ENCODE data around the gene HTR3C.

Gene HTR3C

DNA sequence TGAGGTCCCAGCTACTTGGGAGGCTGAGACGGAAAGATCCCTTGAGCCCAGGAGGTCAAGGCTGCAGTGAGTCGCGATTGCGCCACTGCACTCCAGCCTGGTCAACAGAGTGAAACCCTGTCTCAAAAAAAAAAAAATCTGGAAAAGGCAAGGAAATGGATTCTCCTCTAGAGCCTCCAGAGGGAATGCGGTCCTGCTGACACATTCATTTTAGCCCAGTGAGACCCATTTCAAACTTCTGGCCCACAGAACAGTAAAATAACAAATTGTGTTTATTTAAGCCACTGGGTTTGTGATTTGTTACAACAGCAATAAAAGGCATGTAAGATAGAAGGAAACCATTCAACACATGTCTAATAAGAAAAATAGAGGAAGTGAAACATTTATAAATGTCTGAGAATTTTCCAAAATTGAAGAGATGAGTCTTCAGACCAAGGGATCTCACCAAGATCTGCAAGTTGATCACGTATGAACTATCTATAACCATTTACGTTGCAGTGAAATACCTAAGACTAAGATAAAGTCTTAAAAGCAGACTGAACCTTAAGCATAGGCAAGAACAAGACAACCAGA is 44.0 kb downstream of the HTR3C start, which contains the start of gene HTR3E:
TSS of gene HTR3E (plus strand) at position 254 of the 573 bp plus-strand sequence. CDS start 466 bp downstream, outside the sequence.
- DNase-seq, result no peak

DNA sequence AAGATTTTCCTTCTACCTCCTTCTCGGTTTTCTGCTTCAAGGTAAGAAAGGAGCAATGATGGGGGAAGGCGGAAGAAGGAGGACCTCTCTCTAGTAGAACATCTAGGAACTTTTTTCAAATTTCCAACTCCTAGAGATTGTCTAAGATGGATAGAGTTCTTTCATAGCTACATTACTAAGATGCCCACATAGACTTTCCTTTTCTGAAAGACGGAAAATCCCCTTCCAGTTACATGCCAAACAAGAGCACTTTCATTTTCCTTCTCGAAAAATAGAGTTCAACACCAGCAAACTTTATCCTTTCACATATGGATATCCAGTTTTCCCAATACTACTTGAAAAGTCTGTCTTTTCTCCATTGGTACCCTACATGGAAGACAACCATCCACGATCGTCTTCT is 44.7 kb downstream of the HTR3C start:
- no peak for DNase-seq

DNA sequence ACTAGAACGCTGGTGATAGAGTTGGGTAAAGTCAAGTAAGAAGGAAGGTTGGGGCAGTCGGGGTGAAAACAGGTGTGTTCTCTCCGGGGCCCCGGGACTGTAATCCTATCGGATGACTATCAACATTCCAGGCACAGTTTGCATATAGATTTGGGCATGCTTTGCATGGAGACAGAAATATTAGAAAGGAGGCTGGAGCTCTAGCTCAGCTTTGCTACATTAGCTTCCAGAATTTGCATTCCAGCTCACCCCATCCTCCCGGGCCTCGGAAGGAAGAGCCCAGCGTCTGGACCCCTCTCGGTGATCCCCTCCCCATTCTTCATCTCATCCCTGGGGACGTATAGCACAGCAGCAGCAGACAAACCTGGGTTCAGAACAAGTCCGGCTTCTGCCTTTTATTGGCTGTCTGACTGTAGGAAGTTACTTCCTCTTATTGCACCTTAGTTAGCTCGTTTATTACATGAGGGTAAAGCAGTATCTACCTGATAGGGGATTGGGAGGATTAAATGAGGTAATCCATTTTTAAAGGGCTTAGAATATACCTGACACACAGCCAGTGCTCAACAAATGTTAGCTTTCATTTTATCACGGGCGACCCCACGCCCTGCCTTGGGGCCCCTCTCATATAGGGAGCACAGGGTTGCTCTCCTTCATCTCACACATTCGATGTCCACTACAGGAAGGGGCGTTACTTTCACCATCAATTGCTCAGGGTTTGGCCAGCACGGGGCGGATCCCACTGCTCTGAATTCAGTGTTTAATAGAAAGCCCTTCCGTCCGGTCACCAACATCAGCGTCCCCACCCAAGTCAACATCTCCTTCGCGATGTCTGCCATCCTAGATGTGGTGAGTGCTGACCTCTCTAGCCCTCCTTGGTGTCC is 47.2 kb downstream of the HTR3C start:
- no peak for DNase-seq
